Endothelial cell (in vitro differentiated cells): ENCODE data around the gene ATP1A4. TPM values are rescaled to one million over a fixed set of nuclear protein-coding genes. Genes with fewer than 3 reads are reported as not detected.

Source experiments
- DNase-seq: peaks from one replicate; pipeline ENCODE4 v3.0.0; 2021; ENCODE audit warnings: low spot score
- H3K27ac Mint-ChIP-seq: one replicate; pipeline ENCODE4 v1.8.0; 2021; ENCODE audit warnings: mixed read lengths, inconsistent platforms; ENCODE audit not compliant: unreplicated experiment
- H3K27me3 Mint-ChIP-seq: one replicate; pipeline ENCODE4 v1.8.0; 2021; ENCODE audit warnings: mild to moderate bottlenecking, moderate library complexity, mixed read lengths, inconsistent platforms; ENCODE audit not compliant: unreplicated experiment
- H3K36me3 Mint-ChIP-seq: one replicate; pipeline ENCODE4 v1.8.0; 2021; ENCODE audit warnings: mild to moderate bottlenecking, low read depth, mixed read lengths, inconsistent platforms; ENCODE audit not compliant: unreplicated experiment
- H3K4me1 Mint-ChIP-seq: one replicate; pipeline ENCODE4 v1.8.0; 2021; ENCODE audit warnings: mild to moderate bottlenecking, mixed read lengths, inconsistent platforms; ENCODE audit not compliant: unreplicated experiment
- H3K4me3 Mint-ChIP-seq: one replicate; pipeline ENCODE4 v1.8.0; 2021; ENCODE audit warnings: mild to moderate bottlenecking, mixed read lengths, inconsistent platforms; ENCODE audit not compliant: unreplicated experiment
- H3K9me3 Mint-ChIP-seq: one replicate; pipeline ENCODE4 v1.8.0; 2021; ENCODE audit warnings: mixed read lengths, inconsistent platforms; ENCODE audit not compliant: unreplicated experiment
- total RNA-seq: library from RNA; stranded (reverse); fragmentation: NEBNext Ultra II Directional; extraction: Animal tissue kit (Norgen Biotek cat#: 25700); gene quantifications from one replicate; pipeline ENCODE4 v1.2.1, GENCODE V29; 2021; ENCODE audit not compliant: unreplicated experiment
- TF ChIP-seq, protein P1 (sequence below): fragments of 200-600 bp; sonication (generic); IDR thresholded peaks from one replicate; pipeline ENCODE4 v1.5.0; 2021; ENCODE audit warnings: antibody characterized with exemption; ENCODE audit not compliant: unreplicated experiment

The ATP1A4 gene
- total RNA-seq, 1 donor from 2014 or later: not detected

DNA sequence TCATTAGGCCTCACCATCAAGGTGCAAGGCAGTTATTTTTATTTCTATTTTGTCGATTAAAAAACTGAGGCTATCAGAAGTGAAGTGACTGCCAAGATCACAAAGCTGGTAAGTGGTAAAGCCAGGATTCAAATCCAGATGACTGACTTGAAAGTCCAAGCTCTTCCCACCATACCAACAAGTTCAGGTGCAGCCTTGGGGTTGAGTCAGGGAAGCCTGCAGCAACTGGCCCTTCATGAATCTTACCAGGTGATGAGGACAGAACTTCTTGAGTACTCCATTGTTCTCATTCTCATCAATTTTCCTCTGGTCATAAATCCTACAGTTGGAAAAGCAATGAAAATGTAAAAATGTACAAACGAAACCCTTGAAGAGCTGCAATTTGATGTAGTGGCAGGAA lies 73.9 kb downstream of the ATP1A4 start:
- peaks cover 43% of the 10 kb centered on the region for H3K36me3 Mint-ChIP-seq
- H3K4me1 Mint-ChIP-seq: no peaks in the 10 kb centered on the region
- DNase-seq: no peak
- no peaks in the 10 kb centered on the region for H3K27me3 Mint-ChIP-seq
- TF ChIP-seq, protein P1, sequence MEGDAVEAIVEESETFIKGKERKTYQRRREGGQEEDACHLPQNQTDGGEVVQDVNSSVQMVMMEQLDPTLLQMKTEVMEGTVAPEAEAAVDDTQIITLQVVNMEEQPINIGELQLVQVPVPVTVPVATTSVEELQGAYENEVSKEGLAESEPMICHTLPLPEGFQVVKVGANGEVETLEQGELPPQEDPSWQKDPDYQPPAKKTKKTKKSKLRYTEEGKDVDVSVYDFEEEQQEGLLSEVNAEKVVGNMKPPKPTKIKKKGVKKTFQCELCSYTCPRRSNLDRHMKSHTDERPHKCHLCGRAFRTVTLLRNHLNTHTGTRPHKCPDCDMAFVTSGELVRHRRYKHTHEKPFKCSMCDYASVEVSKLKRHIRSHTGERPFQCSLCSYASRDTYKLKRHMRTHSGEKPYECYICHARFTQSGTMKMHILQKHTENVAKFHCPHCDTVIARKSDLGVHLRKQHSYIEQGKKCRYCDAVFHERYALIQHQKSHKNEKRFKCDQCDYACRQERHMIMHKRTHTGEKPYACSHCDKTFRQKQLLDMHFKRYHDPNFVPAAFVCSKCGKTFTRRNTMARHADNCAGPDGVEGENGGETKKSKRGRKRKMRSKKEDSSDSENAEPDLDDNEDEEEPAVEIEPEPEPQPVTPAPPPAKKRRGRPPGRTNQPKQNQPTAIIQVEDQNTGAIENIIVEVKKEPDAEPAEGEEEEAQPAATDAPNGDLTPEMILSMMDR: no peak
- no peak overlapping the region for H3K27ac Mint-ChIP-seq
- no peaks in the 10 kb centered on the region for H3K9me3 Mint-ChIP-seq
- H3K4me3 Mint-ChIP-seq: no peak overlapping the region

DNA sequence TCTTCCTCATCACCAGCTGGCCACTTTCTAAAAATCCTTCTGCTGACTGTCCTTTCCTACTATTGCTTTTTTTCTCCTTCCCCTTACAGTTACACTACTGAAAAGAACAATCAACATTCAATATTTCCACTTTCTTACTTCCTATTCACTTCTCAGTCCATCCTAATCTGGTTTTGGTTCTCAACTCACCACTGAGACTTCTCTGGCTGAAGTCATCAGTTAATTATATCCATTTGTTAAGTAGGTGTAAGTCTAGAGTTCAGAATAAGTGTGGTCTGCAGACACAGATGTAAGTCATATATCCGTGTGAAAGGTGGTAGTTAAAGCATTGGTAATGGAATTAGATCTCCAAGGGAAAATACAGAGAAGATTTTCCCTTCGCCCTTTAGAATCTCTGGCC lies 75.2 kb downstream of the ATP1A4 start:
- no peak for DNase-seq
- TF ChIP-seq, protein P1: no peak
- Mint-ChIP-seq H3K4me1 (no peaks in the 10 kb centered on the region), H3K27ac (no peak overlapping the region), H3K9me3 (no peaks in the 10 kb centered on the region), H3K4me3 (no peak overlapping the region), H3K27me3 (no peaks in the 10 kb centered on the region), H3K36me3 (peaks cover 38% of the 10 kb centered on the region)

DNA sequence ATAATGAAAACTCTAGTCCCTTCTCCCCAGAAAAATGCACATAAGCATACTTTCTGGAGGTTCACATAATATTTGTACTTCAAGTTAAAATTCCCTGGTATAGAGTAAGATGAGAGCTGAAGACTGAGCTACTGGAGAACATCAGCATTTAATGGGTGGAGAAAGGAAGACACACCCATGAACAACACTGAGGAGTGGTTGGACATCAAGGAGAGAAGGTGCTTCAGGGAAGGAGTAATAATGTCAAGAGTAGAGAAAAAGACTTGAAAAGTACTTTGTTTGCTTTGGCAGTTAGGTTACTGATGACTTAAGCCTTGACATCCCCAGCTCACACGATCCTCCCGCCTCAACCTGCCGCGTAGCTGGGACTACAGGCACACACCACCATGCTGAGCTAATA lies 75.6 kb downstream of the ATP1A4 start:
- DNase-seq: no peak
- H3K4me3 Mint-ChIP-seq: no peak overlapping the region
- peaks cover 34% of the 10 kb centered on the region for H3K36me3 Mint-ChIP-seq
- H3K4me1 Mint-ChIP-seq: no peaks in the 10 kb centered on the region
- no peaks in the 10 kb centered on the region for H3K9me3 Mint-ChIP-seq
- TF ChIP-seq, protein P1: no peak
- no peaks in the 10 kb centered on the region for H3K27me3 Mint-ChIP-seq
- H3K27ac Mint-ChIP-seq: no peak overlapping the region

DNA sequence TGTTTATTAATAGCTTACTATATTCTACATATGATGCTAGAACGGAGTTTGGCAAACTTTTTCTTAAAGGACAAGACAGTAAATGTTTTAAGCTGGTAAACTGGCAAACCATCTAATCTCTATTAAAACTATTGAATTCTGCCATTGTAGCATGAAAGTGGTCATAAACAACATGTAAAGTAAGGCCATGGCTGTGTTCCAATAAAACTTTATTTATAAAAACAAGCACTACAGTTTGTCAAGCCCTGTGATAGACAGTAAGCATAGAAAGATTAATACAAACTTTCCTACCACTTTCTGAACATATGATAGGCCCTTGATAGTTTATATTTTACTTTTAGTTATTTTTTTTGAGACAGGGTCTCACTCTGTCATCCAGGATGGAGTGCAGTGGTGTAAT lies 76.2 kb downstream of the ATP1A4 start:
- Mint-ChIP-seq H3K9me3 (no peaks in the 10 kb centered on the region), H3K4me1 (no peaks in the 10 kb centered on the region), H3K27me3 (no peaks in the 10 kb centered on the region), H3K36me3 (peaks cover 29% of the 10 kb centered on the region), H3K4me3 (no peak overlapping the region), H3K27ac (no peak overlapping the region)
- DNase-seq: no peak
- TF ChIP-seq, protein P1: no peak

DNA sequence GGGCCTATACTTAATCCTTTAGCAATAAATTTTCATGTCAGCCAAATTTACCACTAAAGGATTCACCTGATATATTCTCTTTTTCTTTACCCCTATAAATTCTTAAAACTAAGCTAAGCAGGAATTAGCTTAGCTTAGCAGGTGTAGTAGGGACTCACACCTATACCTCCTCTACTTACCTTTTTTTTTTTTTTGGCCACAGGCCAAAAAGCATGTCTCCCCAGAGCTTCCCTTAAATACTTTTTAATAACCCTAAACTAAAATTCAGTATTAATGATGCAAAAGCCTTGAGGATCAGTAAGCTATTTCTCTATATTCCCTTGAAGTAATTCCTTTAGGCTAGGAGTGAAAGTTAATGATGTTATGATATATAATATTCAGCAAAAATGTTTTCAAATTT lies 77.0 kb downstream of the ATP1A4 start:
- no peaks in the 10 kb centered on the region for H3K9me3 Mint-ChIP-seq
- H3K27ac Mint-ChIP-seq: no peak overlapping the region
- no peaks in the 10 kb centered on the region for H3K4me1 Mint-ChIP-seq
- no peaks in the 10 kb centered on the region for H3K27me3 Mint-ChIP-seq
- TF ChIP-seq, protein P1: no peak
- no peak overlapping the region for H3K4me3 Mint-ChIP-seq
- H3K36me3 Mint-ChIP-seq: peaks cover 22% of the 10 kb centered on the region
- DNase-seq: no peak
